OCI-LY1 (cell line): ENCODE measurements around the gene FOXA1.

Experiments used
- H2AFZ ChIP-seq: fragments of 200-600 bp; sonication (generic), shearing (Covaris generic); 2 replicates; pipeline ENCODE4 v1.6.0; 2014; ENCODE audit warnings: antibody characterized with exemption, mild to moderate bottlenecking, low read length
- H3F3A ChIP-seq: fragments of 200-600 bp; sonication (generic), shearing (Covaris generic); 2 replicates; pipeline ENCODE4 v1.6.0; 2014; ENCODE audit warnings: mild to moderate bottlenecking, antibody characterized with exemption, low read length, moderate library complexity; ENCODE audit not compliant: insufficient read depth
- H3K27ac ChIP-seq: fragments of 200-600 bp; sonication (generic); 2 replicates; pipeline ENCODE4 v1.5.1; 2014; ENCODE audit warnings: low read length, mixed run types, mild to moderate bottlenecking, low read depth; ENCODE audit not compliant: poor library complexity, severe bottlenecking
- H3K27me3 ChIP-seq: fragments of 200-600 bp; sonication (generic); 2 replicates; pipeline ENCODE4 v1.6.0; 2014; ENCODE audit warnings: antibody characterized with exemption, mild to moderate bottlenecking, low read length, moderate library complexity; ENCODE audit not compliant: insufficient read depth
- H3K36me3 ChIP-seq: fragments of 200-600 bp; sonication (generic); 2 replicates; pipeline ENCODE4 v1.6.1; 2014; ENCODE audit warnings: mild to moderate bottlenecking, antibody characterized with exemption, low read length, moderate library complexity, mixed read lengths; ENCODE audit not compliant: insufficient read depth
- H3K4me1 ChIP-seq: fragments of 200-600 bp; sonication (generic); 2 replicates; pipeline ENCODE4 v1.5.1; 2014; ENCODE audit warnings: mild to moderate bottlenecking, low read length, moderate library complexity; ENCODE audit not compliant: insufficient read depth, severe bottlenecking
- H3K4me2 ChIP-seq: fragments of 200-600 bp; sonication (generic), shearing (Covaris generic); 2 replicates; pipeline ENCODE4 v1.6.1; 2014; ENCODE audit warnings: low read length
- H3K4me3 ChIP-seq: fragments of 200-600 bp; sonication (generic); 2 replicates; pipeline ENCODE4 v1.5.1; 2014; ENCODE audit warnings: low read length, low read depth, mild to moderate bottlenecking, mixed read lengths; ENCODE audit not compliant: poor library complexity, severe bottlenecking
- H3K79me2 ChIP-seq: fragments of 200-600 bp; shearing (Covaris generic); 2 replicates; pipeline ENCODE4 v1.6.1; 2016; ENCODE audit warnings: mixed run types, low read length, mixed read lengths; ENCODE audit not compliant: insufficient read depth
- H3K9ac ChIP-seq: fragments of 200-600 bp; sonication (generic), shearing (Covaris generic); 2 replicates; pipeline ENCODE4 v1.6.1; 2014; ENCODE audit warnings: mild to moderate bottlenecking, low read length, mixed read lengths
- H3K9me2 ChIP-seq: fragments of 200-600 bp; sonication (generic), shearing (Covaris generic); 2 replicates; pipeline ENCODE4 v1.6.1; 2014; ENCODE audit warnings: low read depth, mild to moderate bottlenecking, low read length, mixed read lengths
- H3K9me3 ChIP-seq: fragments of 200-600 bp; shearing (Covaris generic); 2 replicates; pipeline ENCODE4 v1.6.1; 2014; ENCODE audit warnings: low read length, mixed read lengths
- H4K20me1 ChIP-seq: fragments of 200-600 bp; sonication (generic), shearing (Covaris generic); 2 replicates; pipeline ENCODE4 v1.6.0; 2016; ENCODE audit warnings: mild to moderate bottlenecking, low read length; ENCODE audit not compliant: insufficient read depth
- CTCF ChIP-seq: fragments of 200-600 bp; sonication (generic), shearing (Covaris generic); IDR thresholded peaks from 2 replicates; pipeline ENCODE4 v1.5.1; 2017; ENCODE audit warnings: mild to moderate bottlenecking, antibody characterized with exemption, low read length, moderate library complexity, mixed read lengths
- EZH2 ChIP-seq: fragments of 200-600 bp; sonication (generic), shearing (Covaris generic); IDR thresholded peaks from 2 replicates; pipeline ENCODE4 v1.8.0; 2017; ENCODE audit warnings: borderline replicate concordance, mixed run types, mild to moderate bottlenecking, antibody characterized with exemption, low read length, moderate library complexity, mixed read lengths

FOXA1 gene

GRCh38 chr14:37586797-37587130, 8.3 kb downstream of the FOXA1 start:
- H3K79me2 ChIP-seq: no peaks in the 10 kb centered on the region
- no peak overlapping the region for H2AFZ ChIP-seq
- H3K9me3 ChIP-seq: no peaks in the 10 kb centered on the region
- H3K9ac ChIP-seq: no peak overlapping the region
- H3K4me2 ChIP-seq: no peak overlapping the region
- H3K9me2 ChIP-seq: no peaks in the 10 kb centered on the region
- H3K4me3 ChIP-seq: no peak overlapping the region
- no peaks in the 10 kb centered on the region for H3K36me3 ChIP-seq
- TF ChIP-seq EZH2 (no peak), CTCF (no peak)
- H3K27me3 ChIP-seq: no peaks in the 10 kb centered on the region
- no peaks in the 10 kb centered on the region for H4K20me1 ChIP-seq
- no peak overlapping the region for H3K27ac ChIP-seq
- no peaks in the 10 kb centered on the region for H3F3A ChIP-seq
- no peaks in the 10 kb centered on the region for H3K4me1 ChIP-seq

- Histone ChIP-seq H3K4me3 (no peak overlapping the region), H3K9me3 (no peaks in the 10 kb centered on the region), H3K79me2 (no peaks in the 10 kb centered on the region), H3F3A (no peaks in the 10 kb centered on the region), H3K36me3 (no peaks in the 10 kb centered on the region), H3K4me1 (no peaks in the 10 kb centered on the region), H3K9ac (no peak overlapping the region), H3K27ac (no peak overlapping the region), H3K4me2 (no peak overlapping the region), H3K9me2 (no peaks in the 10 kb centered on the region), H3K27me3 (no peaks in the 10 kb centered on the region), H2AFZ (no peak overlapping the region), H4K20me1 (no peaks in the 10 kb centered on the region)
- no peak for TF ChIP-seq CTCF
- TF ChIP-seq EZH2: no peak
These were observed 8.9 kb downstream of the FOXA1 start for GRCh38 chr14:37585971-37586796.

- H3K4me3 ChIP-seq: no peak overlapping the region
- no peaks in the 10 kb centered on the region for H3F3A ChIP-seq
- no peaks in the 10 kb centered on the region for H3K27me3 ChIP-seq
- no peaks in the 10 kb centered on the region for H3K9me2 ChIP-seq
- no peaks in the 10 kb centered on the region for H4K20me1 ChIP-seq
- no peak overlapping the region for H2AFZ ChIP-seq
- no peaks in the 10 kb centered on the region for H3K9me3 ChIP-seq
- H3K79me2 ChIP-seq: no peaks in the 10 kb centered on the region
- no peak for TF ChIP-seq CTCF
- no peak for TF ChIP-seq EZH2
- H3K4me2 ChIP-seq: no peak overlapping the region
- H3K4me1 ChIP-seq: no peaks in the 10 kb centered on the region
- H3K36me3 ChIP-seq: no peaks in the 10 kb centered on the region
- no peak overlapping the region for H3K9ac ChIP-seq
- no peak overlapping the region for H3K27ac ChIP-seq
These were observed 9.9 kb downstream of the FOXA1 start for GRCh38 chr14:37585101-37585511.
